PC-3 (cell line): ENCODE measurements around the gene PCNX2.

Experiments used
- EZH2phosphoT487 ChIP-seq: fragments of 300-600 bp; sonication (generic); IDR thresholded peaks from 2 replicates; pipeline ENCODE4 v1.6.1; 2018; ENCODE audit warnings: mild to moderate bottlenecking, antibody characterized with exemption, low read length, borderline replicate concordance
- TF ChIP-seq, protein P1 (sequence below): fragments of 300-600 bp; sonication (generic); conservative IDR thresholded peaks from 2 replicates; pipeline ENCODE4 v1.5.1; 2017; ENCODE audit warnings: antibody characterized with exemption, low read depth, mild to moderate bottlenecking, low read length

GRCh38 chr1:233057836-233058235 is 237.7 kb downstream of the PCNX2 start:
- TF ChIP-seq, protein P1, sequence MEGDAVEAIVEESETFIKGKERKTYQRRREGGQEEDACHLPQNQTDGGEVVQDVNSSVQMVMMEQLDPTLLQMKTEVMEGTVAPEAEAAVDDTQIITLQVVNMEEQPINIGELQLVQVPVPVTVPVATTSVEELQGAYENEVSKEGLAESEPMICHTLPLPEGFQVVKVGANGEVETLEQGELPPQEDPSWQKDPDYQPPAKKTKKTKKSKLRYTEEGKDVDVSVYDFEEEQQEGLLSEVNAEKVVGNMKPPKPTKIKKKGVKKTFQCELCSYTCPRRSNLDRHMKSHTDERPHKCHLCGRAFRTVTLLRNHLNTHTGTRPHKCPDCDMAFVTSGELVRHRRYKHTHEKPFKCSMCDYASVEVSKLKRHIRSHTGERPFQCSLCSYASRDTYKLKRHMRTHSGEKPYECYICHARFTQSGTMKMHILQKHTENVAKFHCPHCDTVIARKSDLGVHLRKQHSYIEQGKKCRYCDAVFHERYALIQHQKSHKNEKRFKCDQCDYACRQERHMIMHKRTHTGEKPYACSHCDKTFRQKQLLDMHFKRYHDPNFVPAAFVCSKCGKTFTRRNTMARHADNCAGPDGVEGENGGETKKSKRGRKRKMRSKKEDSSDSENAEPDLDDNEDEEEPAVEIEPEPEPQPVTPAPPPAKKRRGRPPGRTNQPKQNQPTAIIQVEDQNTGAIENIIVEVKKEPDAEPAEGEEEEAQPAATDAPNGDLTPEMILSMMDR: no peak
- no peak for TF ChIP-seq EZH2phosphoT487
